ENCODE results near the gene TMEM229A.
"Not testable (repeated sequence)": the region's sequence is repeated elsewhere in the genome, so short reads cannot be mapped to it uniquely, and the experiment has no call there.

Gene TMEM229A

DNA sequence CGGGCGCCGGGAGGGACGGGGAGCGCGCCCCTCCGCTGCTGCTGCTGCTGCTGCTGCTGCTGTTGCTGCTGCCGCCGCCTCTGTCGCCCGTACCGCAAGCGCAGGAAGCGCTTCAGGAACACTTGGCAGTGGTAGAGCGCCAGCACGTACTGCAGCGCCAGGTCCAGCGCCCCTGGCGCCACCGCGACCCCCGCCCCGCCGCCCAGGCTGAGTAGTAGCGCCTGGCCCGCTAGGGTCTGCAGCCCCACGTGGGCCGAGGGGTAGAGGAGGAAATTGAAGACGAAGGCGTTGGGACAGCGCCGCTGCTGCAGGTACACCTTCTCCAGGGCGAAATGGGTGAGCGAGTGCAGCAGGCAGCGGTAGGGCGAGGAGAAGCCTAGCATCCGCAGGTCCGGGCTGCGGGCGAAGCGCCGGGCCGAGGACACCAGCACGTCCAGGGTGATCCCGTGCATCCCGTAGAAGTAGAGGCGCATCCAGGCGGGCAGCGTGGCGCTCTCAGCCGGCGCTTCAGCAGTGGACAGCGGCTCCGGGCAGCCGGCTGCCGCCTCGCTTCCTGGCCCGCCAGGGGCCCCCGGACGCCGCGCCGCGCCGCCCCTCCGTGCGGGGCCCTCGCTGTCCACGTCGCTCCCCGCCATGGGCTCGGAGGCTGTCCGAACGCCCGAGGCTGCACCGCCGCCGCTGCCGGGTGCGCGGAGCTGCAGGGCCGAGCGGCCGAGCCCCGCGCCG is at the start of gene TMEM229A:
TSS of gene TMEM229A (minus strand) at position 699 of the 726 bp plus-strand sequence. CDS start at position 635, 64 bp downstream.
- peak; percentile 30 for DNase-seq

DNA sequence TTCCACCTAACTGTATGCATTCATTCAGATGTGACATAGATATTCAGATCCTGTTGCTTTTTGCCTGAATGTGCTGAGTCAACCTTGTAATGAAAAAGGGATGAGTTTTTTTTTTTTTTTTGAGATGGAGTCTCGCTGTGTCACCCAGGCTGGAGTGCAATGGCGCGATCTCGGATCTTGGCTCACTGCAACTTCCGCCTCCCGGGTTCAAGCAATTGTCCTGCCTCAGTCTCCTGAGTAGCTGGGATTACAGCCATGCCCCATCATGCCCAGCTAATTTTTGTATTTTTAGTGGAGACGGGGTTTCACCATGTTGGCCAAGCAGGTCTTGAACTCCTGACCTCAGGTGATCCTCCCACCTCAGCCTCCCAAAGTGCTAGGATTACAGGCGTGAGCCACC is 49.4 kb upstream of the TMEM229A start:
- not testable (repeated sequence) for DNase-seq

DNA sequence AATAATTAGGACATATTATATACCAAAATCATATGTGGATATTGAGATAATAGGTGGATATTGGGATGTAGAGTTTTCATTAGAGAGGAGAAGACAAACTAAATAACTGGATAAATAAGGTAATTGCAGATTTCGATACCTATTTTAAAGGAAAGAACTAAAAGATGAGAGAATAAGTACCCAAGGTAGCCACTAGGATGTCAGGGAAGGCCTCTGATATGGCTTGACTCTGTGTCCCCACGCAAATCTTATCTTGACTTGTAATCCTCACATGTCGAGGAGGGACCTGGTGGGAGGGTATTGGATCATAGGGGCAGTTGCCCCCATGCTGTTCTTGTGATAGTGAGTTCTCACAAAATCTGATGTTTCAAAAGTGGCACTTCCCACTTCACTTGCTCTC is 44.7 kb upstream of the TMEM229A start:
- DNase-seq: no peak

DNA sequence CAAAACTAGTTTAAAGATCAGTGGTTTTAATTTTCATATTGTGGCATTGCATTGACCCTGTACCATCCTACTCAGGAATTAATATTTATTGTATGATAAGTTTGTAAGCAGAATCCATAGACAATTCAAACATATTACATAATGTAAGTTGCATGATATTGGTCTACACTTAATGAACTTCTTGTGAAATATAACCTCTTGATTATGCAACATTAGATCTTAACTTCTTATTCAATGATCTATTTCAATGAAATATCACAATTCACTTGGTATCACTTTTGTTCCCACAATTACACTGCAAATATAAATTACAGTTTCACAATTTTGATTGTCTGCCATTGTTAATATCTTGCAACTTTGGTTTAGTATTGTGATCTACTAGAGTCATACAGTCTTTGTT is 44.0 kb upstream of the TMEM229A start:
- DNase-seq: no peak

DNA sequence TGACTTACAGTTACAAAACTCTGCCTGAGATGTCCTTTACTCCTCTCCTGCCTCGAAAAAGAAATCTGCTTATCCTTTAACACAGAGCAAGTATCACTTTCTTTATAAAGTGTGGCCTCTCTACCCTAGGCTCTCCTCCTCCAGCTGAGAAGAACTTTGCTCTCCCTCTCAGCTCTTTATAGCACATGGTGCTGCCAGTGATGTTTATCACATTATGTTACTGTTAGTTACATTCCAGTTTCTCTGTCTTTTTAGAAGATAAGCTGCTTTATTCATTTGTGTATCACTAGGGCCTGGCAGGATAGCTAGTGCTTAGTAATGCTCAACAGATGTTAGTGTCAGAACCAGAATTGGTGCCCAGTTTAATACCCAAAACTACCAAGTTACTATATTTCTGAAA is 41.1 kb upstream of the TMEM229A start:
- no peak for DNase-seq

DNA sequence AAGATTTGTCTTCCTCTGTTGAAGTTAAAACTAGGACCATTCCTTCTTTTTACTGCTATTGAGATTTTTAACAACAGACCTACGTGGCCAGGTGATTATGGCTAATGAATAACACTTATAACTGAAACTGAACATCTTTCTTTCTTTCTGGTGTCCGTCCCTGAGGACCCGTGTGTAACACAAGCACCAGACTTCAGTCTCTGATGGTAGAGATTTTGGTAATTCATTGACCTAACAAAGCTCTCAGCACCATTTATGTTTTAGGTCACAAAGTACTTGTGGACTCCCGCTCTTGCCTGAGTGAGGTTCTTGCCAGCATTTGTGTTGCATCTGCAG is 40.4 kb upstream of the TMEM229A start:
- no peak for DNase-seq

DNA sequence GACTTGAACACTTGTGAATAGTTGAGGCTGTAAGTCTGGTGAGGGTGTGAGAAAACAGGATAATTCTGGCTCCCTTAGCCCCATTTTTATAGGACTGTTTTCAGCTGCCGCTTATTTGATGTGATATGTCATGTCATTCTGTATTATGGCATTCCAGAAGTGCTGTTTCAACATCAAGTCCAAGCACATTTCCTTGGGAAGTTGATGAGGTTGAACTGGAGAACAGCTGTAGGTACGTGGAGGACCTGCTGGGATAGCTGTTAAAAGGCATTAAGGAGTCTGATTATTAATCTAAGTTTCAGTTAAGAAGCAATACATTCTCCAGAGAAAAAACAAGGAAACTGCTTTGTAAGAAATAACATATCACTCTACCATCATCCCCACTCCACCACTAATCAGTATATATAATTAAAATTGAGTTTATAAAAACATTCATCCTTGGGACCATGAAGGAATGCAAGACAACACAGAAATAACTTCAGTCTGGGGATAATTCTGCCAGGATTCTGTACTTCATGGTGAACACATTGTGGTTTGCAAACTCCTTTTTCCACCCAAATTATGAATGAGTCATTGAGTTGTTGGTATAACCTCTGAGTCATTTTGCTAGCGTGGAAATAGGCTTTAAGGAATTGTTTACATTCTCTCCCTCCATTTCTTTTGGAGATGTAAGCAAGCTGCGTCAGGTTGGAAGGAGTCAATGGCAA is 39.9 kb upstream of the TMEM229A start:
- DNase-seq: no peak

DNA sequence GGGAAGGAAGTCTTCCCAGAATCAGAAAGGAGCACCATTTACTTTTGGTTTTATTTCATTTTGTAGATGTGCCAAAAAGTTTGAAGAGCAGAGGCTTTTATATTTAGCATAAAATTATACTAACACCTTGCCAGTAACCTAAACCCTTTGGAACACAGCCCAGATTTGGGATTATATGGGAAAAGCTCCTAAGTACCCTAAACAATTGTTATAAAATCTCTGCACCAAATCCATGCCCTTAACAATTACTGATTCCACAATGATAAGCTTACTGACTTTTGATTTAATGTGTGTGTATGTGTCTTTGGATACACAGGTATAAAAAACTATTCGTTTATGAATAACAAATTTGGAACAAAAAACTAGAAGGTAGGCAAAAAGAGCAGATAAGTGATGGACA is 39.0 kb upstream of the TMEM229A start:
- peak; percentile 17 for DNase-seq

DNA sequence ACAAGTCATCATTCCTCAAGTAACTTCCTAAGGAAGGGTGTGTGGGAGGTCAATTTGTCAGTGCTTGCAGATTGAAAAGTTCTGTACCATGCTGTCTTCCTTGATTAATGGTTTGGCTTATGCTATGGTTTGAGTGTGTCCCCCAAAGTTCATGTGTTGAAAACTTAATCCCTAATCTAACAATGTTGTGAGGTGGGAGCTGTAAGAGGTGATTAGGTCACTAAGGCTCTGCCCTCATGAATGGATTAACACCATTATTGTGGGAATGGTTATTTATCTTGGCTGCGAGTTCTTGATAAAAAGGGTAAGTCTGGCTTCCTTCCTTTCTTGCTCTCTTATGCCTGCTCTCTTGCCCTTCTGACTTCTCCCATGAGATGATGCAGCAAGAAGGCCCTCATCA is 29.3 kb upstream of the TMEM229A start:
- DNase-seq: no peak

DNA sequence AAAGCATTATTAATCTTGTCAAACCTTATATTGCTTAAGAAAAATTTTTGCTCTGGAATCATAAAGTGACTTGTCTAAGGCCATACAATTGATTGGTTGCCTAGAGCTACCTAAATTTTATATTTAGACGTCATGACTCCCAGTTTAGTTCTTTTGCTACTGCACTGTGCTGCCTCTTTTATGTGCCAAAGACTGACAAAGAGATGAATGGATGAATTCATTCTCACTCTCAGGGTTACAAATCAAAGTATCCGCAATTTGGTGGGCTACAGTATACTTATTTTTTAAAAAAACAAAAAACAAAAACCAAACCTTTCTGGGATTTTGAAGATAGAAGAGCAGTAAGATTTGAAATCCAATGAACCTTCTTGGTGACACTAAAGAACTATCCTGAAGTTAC is 27.7 kb upstream of the TMEM229A start:
- no peak for DNase-seq

DNA sequence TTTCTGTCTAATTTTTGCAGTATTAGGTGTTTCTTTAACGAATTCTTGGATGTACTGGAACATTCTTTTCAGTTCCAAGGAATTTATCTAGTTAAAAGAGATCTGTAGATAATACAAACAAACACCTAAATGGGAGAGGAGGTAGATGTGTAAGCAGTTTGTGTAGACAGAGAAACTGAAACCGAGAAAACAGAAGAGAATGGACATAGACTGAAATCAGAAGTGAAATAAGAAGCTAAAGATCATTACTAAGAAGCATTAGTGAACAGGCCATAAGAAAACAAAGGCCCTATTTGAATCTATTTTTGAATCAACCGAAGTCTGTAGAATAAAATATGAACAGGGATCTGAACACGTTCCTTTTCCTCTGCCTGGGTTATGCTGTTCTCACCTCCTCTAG is 26.5 kb upstream of the TMEM229A start:
- DNase-seq: no peak

DNA sequence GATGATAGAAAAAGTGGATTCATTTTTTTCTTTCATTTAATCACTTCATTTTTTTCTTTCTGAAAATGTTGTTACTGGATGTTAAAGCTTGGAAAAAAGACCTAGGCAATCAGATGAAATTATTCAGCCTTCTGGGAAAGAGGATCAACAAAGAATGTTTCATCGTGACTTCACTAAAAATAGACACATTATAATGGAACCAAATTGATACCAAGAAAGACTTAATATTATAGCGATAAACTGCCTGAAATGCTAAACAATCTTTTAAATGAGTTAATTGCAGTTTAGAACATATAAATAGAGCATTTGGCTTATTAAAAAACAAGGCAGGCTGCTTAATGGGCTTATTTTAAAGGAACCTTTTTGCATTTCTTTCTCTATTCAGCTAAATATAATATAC is 25.6 kb upstream of the TMEM229A start:
- no peak for DNase-seq

DNA sequence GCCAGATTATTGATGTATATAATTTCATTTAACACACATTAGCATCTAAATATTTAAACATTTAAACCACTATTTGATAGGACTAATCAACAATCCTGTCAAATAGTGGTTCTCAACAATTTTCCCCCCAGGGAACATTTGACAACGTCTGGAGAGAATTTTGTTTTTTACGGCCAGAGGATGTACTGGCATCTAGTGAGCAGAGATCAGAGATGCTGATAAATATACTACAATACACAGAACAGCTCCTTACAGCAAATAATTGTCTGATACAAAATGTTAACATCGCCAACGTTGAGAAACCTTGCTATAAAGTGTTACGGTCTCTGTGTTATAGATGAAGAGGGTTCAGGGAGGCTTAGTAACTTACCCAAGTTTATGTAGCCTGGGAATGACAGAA is 25.0 kb upstream of the TMEM229A start:
- no peak for DNase-seq

DNA sequence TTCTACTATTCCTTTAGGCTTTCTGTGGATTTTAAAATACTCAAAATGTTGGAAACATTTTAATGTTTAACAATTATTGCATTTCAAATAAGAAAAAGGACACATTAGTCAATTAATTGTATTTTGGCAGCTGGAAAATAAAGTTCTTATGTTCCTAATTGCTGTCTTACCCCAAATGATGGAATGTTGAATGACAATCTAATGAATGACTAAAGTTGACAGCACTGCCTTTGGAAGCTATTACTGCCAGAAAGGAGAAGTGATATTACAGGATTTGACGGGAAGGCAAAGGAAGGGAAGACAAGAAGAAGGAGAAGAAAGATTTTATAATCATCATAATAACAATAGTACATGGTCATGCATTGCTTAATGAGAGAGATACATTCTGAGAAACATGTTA is 23.4 kb upstream of the TMEM229A start:
- no peak for DNase-seq

DNA sequence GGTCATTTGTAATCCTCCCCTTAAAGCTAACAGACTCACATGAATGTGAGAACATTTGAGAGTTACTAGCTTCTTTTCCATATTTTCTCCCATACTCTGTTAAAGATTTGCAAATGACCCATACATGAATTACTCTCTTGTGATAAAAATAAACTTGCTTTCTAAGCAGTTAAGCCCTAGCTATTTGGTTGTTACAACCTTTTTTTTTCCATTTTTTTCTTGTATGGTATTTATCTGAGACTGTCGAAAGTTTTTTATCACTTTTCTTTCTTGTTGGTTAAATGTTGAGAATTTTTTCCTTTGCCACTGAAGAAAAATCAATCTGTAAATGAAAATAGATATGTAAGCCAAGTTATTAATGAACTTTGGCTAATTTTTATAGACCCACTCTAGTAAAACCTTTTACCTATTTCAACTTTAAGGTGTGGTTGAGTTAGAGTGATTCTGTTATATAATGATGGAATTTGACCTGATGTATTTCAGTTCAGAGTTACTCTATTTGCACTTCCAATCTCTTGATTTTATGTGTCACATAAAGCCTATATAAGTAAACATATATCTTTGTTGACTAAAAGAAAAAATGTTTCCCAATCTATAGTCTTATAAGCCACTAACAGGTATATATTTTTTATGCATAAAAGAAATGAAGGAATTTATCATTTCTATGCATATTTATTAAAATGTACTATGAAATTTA is 19.0 kb upstream of the TMEM229A start:
- no peak for DNase-seq

DNA sequence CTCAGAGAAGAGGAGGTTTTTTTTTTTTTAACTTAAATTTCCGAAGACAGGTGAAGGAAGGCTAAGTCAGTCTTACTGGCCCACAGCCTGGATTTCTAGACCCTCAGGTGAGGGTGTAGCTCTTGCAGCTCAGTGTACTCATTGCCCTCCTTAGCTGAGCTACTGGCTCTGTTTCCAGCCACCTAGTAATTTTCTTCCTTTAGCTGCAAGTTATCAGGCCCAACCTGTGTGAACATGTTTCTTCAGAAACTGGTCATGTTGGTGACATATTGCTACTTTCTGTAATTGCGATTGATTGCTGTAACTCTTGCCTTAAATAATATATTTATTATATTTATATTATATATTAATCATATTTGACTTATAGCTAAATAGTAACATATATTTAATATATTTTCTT is 10.0 kb upstream of the TMEM229A start:
- DNase-seq: no peak

DNA sequence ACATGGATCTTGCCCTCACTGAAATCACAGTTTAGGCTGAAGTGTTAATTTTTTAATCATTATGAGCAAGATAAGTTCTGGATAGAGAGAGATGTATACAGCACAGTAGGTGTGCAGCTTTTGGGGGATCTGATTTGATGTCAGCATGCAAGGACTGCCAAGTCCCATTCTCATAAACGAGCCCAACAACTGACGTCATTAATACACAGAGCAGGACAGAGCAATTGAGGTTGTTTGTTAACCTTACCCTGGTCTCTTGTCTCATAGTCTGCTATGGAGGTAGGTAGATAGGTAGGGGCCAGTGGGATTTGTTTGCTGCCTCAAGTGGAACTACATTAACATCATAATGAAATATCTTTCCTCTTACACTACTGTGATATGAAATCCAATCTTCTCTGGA is 8.6 kb upstream of the TMEM229A start:
- DNase-seq: no peak

DNA sequence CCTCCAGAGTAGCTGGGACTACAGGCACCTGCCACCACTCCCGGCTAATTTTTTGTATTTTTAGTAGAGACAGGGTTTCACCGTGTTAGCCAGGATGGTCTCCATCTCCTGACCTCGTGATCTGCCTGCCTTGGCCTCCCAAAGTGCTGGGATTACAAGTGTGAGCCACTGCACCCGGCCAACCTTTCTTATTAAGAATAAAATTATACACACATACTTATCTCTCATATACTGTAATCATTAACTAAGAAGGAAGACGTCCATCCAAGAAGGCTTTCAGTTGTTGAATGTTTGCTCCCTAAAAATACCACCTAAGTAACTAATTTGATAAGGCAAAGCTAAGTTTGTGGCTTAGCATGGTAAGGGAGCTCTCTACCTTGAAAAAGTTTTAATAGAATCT is 5.0 kb upstream of the TMEM229A start:
- DNase-seq: not testable (repeated sequence)

DNA sequence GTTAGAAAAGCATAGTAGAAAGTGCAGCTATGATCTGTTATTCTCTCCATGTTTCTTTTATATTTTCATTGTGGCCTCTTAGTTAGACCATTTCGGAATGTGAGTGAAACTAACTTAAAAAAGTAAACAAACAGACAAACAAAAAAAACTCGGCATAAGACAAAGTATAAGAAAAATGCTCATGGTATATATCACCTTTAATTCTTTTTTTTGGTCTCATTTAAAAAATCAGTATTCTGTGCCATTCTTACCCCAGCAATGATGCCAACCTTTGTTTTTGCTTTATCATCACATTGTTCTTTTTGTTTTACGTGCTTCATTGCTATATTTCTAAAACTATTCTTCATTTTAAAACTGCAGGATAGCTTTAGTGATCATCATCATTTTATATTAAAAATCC is 2.8 kb upstream of the TMEM229A start:
- DNase-seq: no peak

DNA sequence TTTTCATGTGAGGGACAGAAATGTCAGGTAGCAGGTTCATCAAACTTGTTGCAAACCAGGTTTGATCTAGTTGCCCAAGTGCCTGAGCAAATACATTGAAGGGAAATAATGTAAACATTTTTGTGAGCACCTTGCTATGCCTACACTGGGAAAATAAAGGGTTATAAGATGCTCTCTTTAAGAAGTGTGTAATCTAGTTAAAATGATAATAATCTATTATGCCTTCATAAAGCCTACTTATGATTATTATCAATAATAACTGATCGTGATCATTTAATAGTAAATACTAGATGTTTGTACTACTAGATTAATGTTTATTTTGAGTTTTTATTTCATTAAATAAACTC is 1.9 kb upstream of the TMEM229A start:
- DNase-seq: no peak

DNA sequence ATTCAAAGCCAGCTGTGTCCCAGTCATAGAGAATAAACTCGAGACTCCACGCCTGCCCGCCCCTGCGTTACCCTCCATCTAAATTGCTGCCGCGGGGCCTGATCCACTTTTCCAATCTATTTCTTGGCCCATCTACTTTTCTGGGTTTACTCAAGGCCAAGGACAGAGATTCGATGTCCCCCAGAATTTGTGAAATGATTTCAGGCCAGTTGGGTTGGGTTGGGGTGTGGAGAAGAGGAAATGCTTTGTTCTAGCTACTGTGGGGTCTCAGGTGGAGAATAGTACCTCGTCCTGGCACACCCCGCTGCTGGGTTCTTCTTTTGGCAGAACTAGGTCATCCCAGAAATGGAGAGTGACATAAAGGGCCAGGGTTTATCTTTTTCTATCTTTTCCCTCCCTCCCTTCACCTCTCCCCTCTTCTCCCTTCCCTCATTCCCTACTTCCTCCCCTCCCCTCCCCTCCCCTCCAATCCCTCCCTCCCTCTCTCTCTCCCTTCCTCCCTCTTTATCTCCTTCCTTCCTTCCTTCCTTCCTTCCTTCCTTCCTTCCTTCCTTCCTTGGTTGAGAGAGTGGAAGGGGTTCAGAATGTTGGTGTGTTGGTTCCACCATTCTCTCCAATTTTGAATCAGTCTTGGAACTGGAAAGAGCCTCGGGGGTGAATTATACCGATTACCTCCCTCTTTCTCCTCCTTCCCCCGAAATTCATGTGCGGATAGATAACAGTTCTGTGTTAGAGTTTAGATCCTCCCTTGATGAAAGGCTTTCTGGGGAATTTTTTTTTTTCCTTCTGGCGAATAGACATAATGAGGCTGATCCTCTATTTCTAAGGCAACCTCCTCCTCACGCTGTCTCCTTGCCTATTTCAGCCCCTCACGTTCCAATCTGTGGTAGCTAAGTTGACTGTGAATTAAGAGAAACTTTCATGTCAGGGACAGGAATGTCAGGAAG is 1.2 kb upstream of the TMEM229A start:
- no peak for DNase-seq

DNA sequence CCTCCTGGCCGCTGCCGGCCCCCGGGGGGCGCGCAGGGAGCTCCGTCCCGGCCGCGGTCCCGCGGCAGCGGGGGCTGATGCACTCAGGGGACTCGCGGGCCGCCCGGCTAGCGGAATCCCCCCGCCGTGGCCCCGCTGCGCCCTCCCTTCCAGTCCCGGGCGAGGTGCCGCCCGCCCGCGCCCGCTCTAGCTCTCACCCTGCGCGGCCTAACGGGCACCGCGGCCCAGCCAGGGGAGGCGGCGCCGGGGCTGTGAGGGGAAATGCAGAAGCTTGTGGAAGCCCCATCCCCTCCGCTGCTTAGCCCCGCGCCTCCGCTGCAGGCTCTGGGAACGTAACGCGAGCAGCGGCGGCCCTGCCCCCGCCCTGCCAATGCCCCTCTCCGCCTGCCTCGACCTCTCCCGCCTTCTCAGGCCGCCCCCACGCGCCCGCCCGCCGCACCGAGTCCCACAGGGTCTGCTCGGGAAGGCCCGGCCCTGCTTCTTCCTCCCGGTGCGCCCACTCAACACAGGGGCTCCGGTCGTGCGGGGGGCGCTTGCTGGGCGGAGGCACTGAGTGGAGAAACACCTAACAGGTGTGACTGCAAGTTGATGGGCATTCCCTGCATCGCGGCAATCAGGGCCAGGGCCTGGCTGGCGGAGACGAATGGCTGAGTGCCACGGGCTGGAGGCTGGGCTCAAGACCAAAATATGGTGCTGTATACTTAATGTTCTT is 384 bp upstream of the TMEM229A start:
- no peak for DNase-seq

DNA sequence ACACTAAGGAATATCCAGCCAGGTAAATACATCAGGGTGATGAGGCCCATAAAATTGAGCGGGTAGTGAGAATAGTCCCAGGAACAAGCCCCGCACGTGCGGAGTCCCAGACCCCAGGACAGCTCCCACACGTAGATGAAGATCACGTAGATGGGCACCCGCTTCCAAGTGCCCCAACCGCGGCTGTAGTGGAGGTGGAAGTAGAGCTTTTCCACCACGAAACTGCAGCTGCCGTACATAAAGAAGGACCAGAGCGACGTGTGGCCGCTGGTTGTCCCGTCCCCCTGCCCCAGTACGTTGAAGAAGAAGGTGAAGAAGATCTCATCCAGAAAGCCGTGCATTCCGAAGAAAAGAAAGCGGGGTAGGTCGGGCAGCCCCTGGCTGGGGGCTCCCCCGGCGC is 948 bp downstream of the TMEM229A start:
- DNase-seq: no peak

All from NCI-H1694 (cell line).